ENCODE measurements around the gene EIF4ENIF1. TPM values are rescaled to one million over a fixed set of nuclear protein-coding genes. Genes with fewer than 3 reads are reported as not detected.
A peak's percentile ranks its signal among the peaks of the same experiment; 100 is the strongest.
"Not testable (repeated sequence)": the region's sequence is repeated elsewhere in the genome, so short reads cannot be mapped to it uniquely, and the experiment has no call there.

The EIF4ENIF1 gene
- total RNA-seq, 2 donors from 2014 or later = 46.9 to 48.6 TPM

DNA sequence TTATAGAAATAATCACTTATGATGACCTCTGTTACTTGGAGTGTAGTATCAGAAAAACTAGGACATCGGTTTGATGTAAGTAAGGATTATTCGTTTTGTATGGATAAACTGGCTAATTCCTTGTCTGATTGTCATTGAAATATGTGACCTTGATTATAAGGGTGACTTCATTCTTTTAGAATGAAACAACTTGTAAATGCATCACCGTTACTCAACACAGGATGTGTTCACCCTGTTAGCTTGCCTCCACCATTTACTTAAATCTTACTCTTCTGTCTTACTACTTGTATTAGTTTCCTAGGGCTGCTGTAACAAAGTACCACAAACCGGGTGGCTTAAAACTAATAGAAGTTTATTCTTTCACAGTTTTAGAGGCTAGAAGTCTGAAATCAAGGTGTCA, 14.6 kb upstream of the EIF4ENIF1 start:
- no peak for DNase-seq
- peak overlapping the region; percentile 79 for H3K27ac Mint-ChIP-seq
- H3K36me3 Mint-ChIP-seq (ENCODE audit: insufficient read depth in 2 of 2) = peaks cover 22 to 53% of the 10 kb centered on the region in 2 donors
- peak; percentile 51 to 89 for ATAC-seq (replicated peaks in 1 of 2)
- H3K27me3 Mint-ChIP-seq (ENCODE audit: low read depth) = no peaks in the 10 kb centered on the region
- peaks cover 0 to 2% of the 10 kb centered on the region in 2 donors for H3K9me3 Mint-ChIP-seq
- peak overlapping the region in 1 of 2 donors; percentile 56 for H3K4me3 Mint-ChIP-seq
- peaks cover 87% of the 10 kb centered on the region for H3K4me1 Mint-ChIP-seq (ENCODE audit: low read depth)

DNA sequence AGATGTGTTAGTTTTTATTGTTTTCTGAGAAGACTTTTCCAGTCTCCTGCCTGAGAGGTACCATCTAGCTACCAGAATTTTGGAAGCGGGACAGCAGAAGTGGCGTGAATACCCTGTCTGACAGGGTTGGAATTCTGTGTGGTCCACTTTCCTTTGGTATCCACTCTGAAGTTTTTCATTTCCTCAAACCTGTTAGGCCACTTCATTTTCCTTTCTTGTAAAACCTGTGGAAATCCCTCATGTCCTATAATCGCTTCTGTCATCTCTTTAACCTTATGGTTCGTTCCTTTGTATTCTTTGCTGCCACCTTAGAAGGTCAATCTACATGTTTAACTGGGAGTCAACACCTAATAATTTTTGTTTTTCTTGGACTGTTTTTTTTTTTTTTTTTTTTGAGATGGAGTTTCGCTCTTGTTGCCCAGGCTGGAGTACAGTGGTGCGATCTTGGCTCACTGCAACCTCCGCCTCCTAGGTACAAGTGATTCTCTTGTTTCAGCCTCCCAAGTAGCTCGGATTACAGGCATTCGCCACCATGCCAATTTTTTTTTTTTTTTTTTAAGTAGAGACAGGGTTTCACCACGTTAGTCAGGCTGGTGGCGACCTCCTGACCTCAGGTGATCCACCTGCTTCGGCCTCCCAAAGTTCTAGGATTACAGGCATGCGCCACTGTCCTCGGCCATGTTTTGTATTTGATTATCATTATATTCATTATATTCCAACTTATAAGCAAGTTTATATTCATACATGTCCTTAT, 13.7 kb upstream of the EIF4ENIF1 start:
- DNase-seq (no peak), ATAC-seq (replicated peaks in 1 of 2) (no peak)
- H3K27ac Mint-ChIP-seq = peak overlapping the region; percentile 74
- peak overlapping the region in 1 of 2 donors; percentile 42 for H3K4me3 Mint-ChIP-seq
- peaks cover 22 to 50% of the 10 kb centered on the region in 2 donors for H3K36me3 Mint-ChIP-seq (ENCODE audit: insufficient read depth in 2 of 2)
- H3K9me3 Mint-ChIP-seq = peaks cover 0 to 2% of the 10 kb centered on the region in 2 donors
- H3K4me1 Mint-ChIP-seq (ENCODE audit: low read depth) = peaks cover 88% of the 10 kb centered on the region
- no peaks in the 10 kb centered on the region for H3K27me3 Mint-ChIP-seq (ENCODE audit: low read depth)

DNA sequence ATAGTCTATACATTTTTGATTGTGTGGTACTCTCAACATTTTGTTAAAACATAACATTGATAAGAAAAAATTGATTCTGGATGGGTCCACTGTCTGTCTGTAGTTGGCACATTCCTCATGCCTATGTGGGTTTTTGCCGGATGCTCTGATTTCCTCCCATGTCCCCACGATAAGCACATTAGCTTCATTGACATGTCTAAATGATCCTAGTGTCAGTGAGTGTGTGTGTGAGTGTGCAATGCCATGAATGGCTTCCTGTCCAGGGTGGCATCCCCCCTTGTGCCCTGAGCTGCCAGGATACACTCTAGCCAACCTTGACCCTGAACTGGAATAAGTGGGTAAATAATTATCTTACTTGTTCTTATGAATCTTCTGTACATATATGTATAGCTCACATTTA, 12.1 kb upstream of the EIF4ENIF1 start:
- H3K4me1 Mint-ChIP-seq (ENCODE audit: low read depth) = peaks cover 83% of the 10 kb centered on the region
- DNase-seq (no peak), ATAC-seq (replicated peaks in 1 of 2) (no peak)
- no peaks in the 10 kb centered on the region for H3K27me3 Mint-ChIP-seq (ENCODE audit: low read depth)
- peak overlapping the region; percentile 80 for H3K27ac Mint-ChIP-seq
- peaks cover 0 to 4% of the 10 kb centered on the region in 2 donors for H3K9me3 Mint-ChIP-seq
- H3K36me3 Mint-ChIP-seq (ENCODE audit: insufficient read depth in 2 of 2) = peaks cover 22 to 48% of the 10 kb centered on the region in 2 donors
- peak overlapping the region; percentile 33 to 67 for H3K4me3 Mint-ChIP-seq

DNA sequence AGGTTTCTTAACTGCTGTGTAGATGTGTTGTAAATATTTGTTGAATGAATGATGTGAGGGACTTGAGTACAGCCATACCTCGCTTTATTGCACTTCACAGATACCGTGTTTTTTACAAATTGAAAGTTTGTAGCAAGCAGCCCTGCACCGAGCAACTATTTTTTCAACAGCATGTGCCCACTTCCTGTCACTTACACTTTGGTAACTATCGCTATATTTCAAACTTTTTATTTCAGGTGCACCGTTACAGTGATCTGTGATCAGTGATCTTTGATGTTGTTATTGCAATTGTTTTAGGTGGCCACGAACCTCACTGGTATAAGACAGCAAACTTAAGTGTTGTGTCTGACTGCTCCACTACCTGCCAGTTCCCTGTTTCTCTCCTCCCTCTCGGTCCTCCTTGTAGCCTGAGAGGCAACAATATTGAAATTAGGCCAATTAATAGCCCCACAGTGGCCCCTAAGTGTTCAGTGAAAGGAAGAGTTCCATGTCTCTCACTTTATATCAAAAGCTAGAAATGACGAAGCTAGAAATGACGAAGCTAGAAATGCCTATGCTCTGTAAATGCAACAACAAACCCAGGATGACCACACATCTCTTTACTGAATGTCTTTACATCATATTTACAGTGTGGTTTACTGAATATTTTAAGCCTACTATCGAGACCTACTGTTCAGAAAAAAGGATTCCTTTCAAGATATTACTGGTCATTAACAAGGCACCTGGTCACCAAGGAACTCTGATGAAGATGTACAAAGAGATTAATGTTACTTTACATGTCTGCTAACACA, 7.7 kb upstream of the EIF4ENIF1 start:
- peaks cover 14 to 26% of the 10 kb centered on the region in 2 donors for H3K36me3 Mint-ChIP-seq (ENCODE audit: insufficient read depth in 2 of 2)
- peak in 1 of 2 donors; percentile 52 for ATAC-seq (replicated peaks in 1 of 2)
- peaks cover 57% of the 10 kb centered on the region for H3K4me1 Mint-ChIP-seq (ENCODE audit: low read depth)
- peak overlapping the region; percentile 95 to 99 for H3K4me3 Mint-ChIP-seq
- peaks cover 0 to 4% of the 10 kb centered on the region in 2 donors for H3K9me3 Mint-ChIP-seq
- H3K27me3 Mint-ChIP-seq (ENCODE audit: low read depth) = no peaks in the 10 kb centered on the region
- peak overlapping the region; percentile 99 for H3K27ac Mint-ChIP-seq
- peak in 1 of 2 donors; percentile 34 for DNase-seq

DNA sequence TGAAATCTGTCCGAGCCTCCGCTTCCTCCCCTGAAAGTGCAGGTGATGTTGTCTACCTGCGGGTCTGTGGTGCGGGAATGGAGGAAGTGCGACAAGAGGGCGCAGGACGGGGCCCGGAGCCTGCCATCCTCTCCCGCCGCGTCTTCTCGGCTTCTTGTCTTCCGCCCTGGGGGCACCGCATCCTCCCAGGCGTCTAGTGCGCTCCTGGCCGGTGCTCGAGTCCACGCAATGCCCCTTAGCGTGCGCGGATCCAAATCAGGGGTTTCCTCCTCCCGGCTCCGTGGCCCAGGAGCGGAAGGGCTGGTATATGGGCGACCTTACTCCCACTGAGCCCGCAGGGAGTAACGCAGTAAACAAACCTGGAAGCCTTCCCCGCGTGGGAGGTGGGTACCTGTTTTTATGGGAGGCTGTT, 7.1 kb upstream of the EIF4ENIF1 start:
- peak; percentile 21 to 24 for ATAC-seq (replicated peaks in 1 of 2)
- peak; percentile 54 for DNase-seq
- Mint-ChIP-seq H3K4me3 (peak overlapping the region; percentile 95 to 99), H3K4me1 (ENCODE audit: low read depth) (peaks cover 57% of the 10 kb centered on the region), H3K27me3 (ENCODE audit: low read depth) (no peaks in the 10 kb centered on the region), H3K9me3 (peaks cover 0 to 4% of the 10 kb centered on the region in 2 donors), H3K27ac (peak overlapping the region; percentile 99), H3K36me3 (ENCODE audit: insufficient read depth in 2 of 2) (peaks cover 13 to 22% of the 10 kb centered on the region in 2 donors)

DNA sequence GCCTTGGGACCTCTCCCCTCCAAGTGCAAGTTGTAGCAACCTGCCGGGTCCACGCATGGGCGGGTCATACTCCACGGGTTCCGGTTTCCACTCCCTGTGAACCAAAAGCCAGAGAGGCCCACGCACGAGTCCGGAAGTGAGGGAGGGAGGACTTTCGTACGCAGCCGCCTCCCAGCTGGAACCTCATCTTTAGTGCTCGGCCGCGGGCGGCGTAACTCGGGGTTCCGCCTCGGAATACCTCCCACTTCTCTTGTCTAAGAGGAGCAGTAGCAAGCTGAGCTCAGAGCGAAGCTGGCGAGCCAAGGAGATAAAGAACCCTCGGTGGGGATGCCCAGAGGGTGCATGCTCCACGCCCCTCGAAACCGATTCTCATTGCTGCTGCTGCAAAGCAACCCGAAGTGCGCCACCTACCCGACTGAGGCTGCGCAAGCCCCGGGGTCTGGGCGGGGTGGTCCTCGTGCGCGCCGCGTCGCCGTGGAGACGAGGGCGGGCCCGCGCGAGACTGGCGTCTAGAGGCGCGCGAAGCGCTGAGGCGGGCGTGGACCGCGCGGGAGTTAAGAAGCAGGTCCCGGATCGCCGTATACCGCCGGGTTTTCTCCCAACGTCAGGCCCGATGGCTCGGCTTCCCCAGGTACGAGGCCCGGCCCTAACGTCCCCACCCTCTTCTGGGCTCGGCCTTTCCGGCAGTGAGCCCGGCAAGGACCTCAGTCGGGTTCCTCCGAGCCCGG, 6.5 kb upstream of the EIF4ENIF1 start, which contains the start of gene SFI1:
Gene SFI1 (plus strand): TSS at position 530 of the 728 bp plus-strand sequence. CDS start 11,749 bp downstream, outside the sequence.
- no peaks in the 10 kb centered on the region for H3K27me3 Mint-ChIP-seq (ENCODE audit: low read depth)
- peaks cover 0 to 4% of the 10 kb centered on the region in 2 donors for H3K9me3 Mint-ChIP-seq
- ATAC-seq (replicated peaks in 1 of 2) (peak; percentile 88 to 92), DNase-seq (peak; percentile 96 to 97)
- H3K27ac Mint-ChIP-seq = peak within 1 kb of the TSS; percentile 99
- H3K36me3 Mint-ChIP-seq (ENCODE audit: insufficient read depth in 2 of 2) = peaks cover 12 to 21% of the 10 kb centered on the region in 2 donors
- H3K4me3 Mint-ChIP-seq = peak within 1 kb of the TSS; percentile 95 to 99
- H3K4me1 Mint-ChIP-seq (ENCODE audit: low read depth) = peaks cover 60% of the 10 kb centered on the region

DNA sequence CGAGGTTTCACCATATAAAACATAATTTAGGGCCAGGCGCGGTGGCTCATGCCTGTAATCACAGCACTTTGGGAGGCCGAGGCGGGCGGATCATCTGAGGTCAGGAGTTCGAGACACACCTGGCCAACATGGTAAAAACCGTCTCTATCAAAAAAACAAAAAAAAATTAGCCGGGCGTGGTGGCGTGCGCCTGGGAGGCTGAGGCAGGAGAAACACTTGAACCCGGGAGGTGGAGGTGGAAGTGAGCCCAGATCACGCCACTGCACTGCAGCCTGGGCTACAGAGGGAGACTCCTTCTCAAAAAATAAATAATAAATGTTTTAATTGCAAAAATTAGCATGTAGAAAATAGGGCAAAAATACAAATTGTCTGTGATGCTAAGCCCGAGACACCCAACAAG, 5.7 kb upstream of the EIF4ENIF1 start:
- peaks cover 65% of the 10 kb centered on the region for H3K4me1 Mint-ChIP-seq (ENCODE audit: low read depth)
- no peak for DNase-seq
- no peak for ATAC-seq (replicated peaks in 1 of 2)
- peak overlapping the region; percentile 95 to 99 for H3K4me3 Mint-ChIP-seq
- H3K27ac Mint-ChIP-seq = peak overlapping the region; percentile 85
- H3K9me3 Mint-ChIP-seq = peaks cover 0 to 4% of the 10 kb centered on the region in 2 donors
- peaks cover 13 to 18% of the 10 kb centered on the region in 2 donors for H3K36me3 Mint-ChIP-seq (ENCODE audit: insufficient read depth in 2 of 2)
- H3K27me3 Mint-ChIP-seq (ENCODE audit: low read depth) = no peaks in the 10 kb centered on the region

DNA sequence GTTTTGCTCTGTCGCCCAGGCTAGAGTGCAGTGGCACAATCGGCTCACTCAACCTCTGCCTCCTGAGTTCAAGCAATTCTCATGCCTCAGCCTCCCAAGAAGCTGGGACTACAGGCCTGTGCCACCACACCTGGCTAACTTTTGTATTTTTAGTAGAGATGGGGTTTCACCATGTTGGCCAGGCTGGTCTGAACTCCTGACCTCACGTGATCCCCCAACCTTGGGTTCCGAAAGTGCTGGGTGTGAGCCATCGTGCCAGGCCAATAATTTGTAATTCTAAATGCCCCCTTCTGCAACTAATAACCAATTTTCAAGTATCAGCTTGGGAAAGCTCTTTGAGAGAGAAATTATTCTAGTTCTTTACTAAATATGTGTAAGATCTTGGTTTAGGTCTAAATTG, 3.7 kb upstream of the EIF4ENIF1 start:
- not testable (repeated sequence) for ATAC-seq (replicated peaks in 1 of 2); DNase-seq; H3K9me3 Mint-ChIP-seq; H3K27me3 Mint-ChIP-seq (ENCODE audit: low read depth)
- H3K27ac Mint-ChIP-seq = peak overlapping the region; percentile 9
- H3K4me1 Mint-ChIP-seq (ENCODE audit: low read depth) = peaks cover 57% of the 10 kb centered on the region
- H3K36me3 Mint-ChIP-seq (ENCODE audit: insufficient read depth in 2 of 2) = peaks cover 12 to 17% of the 10 kb centered on the region in 2 donors
- peak overlapping the region; percentile 27 to 40 for H3K4me3 Mint-ChIP-seq

DNA sequence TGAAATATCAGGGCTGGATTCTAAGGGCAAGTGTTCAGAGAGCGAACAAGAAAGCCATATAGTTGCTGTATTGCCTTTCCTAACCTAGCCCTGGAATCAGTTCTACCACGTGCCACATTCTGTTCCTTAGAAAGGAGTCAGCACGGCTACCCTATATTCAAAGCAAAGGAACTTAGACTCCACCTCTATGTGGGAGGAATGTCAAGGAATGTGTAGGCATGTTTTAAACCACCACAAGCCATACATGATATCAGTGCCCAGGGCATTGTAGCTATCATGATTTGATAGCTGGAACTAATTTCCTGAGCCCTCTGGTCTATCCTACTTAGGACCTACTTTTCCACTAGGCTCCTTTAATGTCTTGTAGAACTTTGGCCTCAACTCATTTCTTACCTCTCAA, 2.5 kb upstream of the EIF4ENIF1 start:
- no peaks in the 10 kb centered on the region for H3K9me3 Mint-ChIP-seq
- H3K27me3 Mint-ChIP-seq (ENCODE audit: low read depth) = no peaks in the 10 kb centered on the region
- H3K27ac Mint-ChIP-seq = peak overlapping the region; percentile 23
- H3K4me1 Mint-ChIP-seq (ENCODE audit: low read depth) = peaks cover 57% of the 10 kb centered on the region
- H3K36me3 Mint-ChIP-seq (ENCODE audit: insufficient read depth in 2 of 2) = peaks cover 8 to 10% of the 10 kb centered on the region in 2 donors
- ATAC-seq (replicated peaks in 1 of 2) (no peak), DNase-seq (no peak)
- H3K4me3 Mint-ChIP-seq = peak overlapping the region; percentile 92 to 97

DNA sequence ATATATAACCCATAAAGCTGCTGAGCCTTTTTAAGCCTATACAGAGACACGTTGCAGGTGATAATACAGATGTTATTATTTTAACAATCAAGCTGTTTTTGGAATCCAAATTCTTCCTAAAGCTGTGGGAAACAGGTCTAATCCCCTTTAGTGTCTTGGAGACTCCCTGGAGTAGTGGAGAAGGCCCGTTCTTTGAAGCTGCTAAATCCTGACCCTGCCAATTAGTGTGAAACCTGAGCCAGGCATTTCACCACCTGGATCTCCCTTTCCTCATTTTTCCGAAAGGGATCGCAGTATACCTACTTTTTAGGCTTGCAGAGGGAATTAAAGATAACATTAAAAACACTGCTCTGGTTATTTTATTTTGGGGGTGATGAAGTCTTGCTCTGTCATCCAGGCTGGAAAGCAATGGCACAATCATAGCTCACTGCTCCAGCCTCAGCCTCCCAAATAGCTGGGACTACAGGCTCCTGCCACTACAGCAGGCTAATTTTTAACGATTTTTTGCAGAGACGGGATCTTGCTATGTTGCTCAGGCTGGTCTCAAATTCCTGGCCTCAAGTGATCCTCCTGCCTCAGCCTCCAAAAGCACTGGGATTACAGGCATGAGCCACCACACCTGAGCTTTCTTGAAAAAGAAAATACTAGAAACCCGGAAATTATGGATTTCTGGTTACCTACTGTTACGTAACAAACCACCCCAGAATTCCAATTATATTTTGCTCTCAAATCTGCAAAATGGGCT, 1.7 kb upstream of the EIF4ENIF1 start:
- Mint-ChIP-seq H3K9me3 (no peaks in the 10 kb centered on the region), H3K4me1 (ENCODE audit: low read depth) (peaks cover 59% of the 10 kb centered on the region), H3K36me3 (ENCODE audit: insufficient read depth in 2 of 2) (peaks cover 11 to 15% of the 10 kb centered on the region in 2 donors), H3K4me3 (peak overlapping the region; percentile 92 to 97), H3K27me3 (ENCODE audit: low read depth) (no peaks in the 10 kb centered on the region), H3K27ac (peak overlapping the region; percentile 98)
- DNase-seq = no peak
- no peak for ATAC-seq (replicated peaks in 1 of 2)

DNA sequence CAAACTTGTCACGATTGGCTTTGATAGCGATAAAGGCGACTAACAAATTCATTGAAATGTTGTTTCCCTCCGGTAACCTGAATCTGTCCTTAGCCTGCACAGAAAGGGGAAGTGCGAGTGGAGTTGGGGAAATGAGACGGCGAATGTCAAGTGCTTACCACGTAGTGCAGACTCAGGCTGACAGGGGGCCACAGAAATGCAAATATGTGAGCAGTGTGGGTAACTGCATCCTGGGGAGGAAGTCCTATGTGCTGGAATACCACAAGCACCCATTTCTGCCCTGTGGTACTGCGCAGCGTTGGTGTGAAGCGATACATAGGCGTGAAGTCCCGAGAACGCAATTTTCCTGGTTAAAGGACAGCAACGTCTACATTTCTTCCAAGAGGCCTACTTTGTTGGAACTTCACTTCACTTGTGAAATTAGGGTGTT, 869 bp upstream of the EIF4ENIF1 start:
- Mint-ChIP-seq H3K4me3 (peak overlapping the region; percentile 92 to 97), H3K9me3 (no peaks in the 10 kb centered on the region), H3K36me3 (ENCODE audit: insufficient read depth in 2 of 2) (peaks cover 11 to 15% of the 10 kb centered on the region in 2 donors), H3K4me1 (ENCODE audit: low read depth) (peaks cover 63% of the 10 kb centered on the region), H3K27ac (peak overlapping the region; percentile 98), H3K27me3 (ENCODE audit: low read depth) (no peaks in the 10 kb centered on the region)
- ATAC-seq (replicated peaks in 1 of 2) (peak; percentile 55 to 61), DNase-seq (peak; percentile 51 to 53)
